ENCODE data around the gene SUN2. TPM values are rescaled to one million over a fixed set of nuclear protein-coding genes. Genes with fewer than 3 reads are reported as not detected.

Gene SUN2
- total and polyA plus RNA-seq, 10 of the 15 experiments (the other 5 are each of a cell fraction or from before 2014, with no cell fraction given) = 0.18 to 107 (median 35.9) TPM

DNA sequence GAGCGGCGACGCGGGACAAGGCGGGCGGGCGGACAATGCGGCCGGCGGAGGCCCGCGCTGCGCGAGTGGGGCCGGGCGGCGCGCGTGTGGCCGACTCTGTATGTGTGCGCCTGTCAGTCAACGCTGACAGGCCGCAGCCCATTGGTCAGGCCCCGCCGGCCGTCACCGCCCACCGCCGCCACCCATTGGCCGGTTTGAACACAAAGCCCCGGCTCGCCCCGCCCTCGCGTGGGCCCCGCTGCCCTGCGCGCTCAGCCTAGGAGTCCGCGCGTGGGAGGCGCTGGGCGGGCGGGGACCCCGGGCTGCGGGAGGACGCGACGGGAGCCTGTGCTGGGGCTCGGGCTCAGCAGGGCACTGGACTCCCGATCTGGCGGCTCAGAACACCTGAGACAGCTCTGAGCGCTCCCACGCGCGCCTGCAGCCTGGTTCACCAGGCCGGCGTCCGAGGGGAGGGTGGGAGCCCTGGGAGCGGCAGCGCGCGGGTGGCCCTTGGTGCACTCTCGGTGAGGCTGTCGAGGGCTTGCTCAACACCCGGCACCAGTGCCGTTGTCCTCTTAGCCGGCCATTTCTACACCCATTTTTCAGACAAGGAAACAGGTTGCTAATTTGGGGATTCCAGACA, at the start of gene SUN2 (continued):
- TF ChIP-seq HDAC6 (IDR thresholded peaks at IDR 0.05; ENCODE audit: unreplicated experiment) = no peak
- no peak for TF ChIP-seq ZNF274 (IDR thresholded peaks at IDR 0.05; ENCODE audit: insufficient read depth, insufficient read length)
- no peak for TF ChIP-seq IRF3 (IDR thresholded peaks at IDR 0.05)
- no peak for TF ChIP-seq BMI1 (IDR thresholded peaks at IDR 0.05; ENCODE audit: borderline replicate concordance)
- TF ChIP-seq FOXK2 (IDR thresholded peaks at IDR 0.05) = no peak
- TF ChIP-seq SRF (IDR thresholded peaks at IDR 0.05; ENCODE audit: low read depth in 2 of 2, low read length in 2 of 2) = no peak
- TF ChIP-seq MLLT1 (IDR thresholded peaks at IDR 0.05) = no peak
- TF ChIP-seq NR2F1 (conservative IDR thresholded peaks at IDR 0.05) = no peak
- TF ChIP-seq JUND (IDR thresholded peaks at IDR 0.05; ENCODE audit: low read depth, low read length) = no peak
- TF ChIP-seq, protein P1, sequence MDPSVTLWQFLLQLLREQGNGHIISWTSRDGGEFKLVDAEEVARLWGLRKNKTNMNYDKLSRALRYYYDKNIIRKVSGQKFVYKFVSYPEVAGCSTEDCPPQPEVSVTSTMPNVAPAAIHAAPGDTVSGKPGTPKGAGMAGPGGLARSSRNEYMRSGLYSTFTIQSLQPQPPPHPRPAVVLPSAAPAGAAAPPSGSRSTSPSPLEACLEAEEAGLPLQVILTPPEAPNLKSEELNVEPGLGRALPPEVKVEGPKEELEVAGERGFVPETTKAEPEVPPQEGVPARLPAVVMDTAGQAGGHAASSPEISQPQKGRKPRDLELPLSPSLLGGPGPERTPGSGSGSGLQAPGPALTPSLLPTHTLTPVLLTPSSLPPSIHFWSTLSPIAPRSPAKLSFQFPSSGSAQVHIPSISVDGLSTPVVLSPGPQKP (IDR thresholded peaks at IDR 0.05; ENCODE audit: low read depth, low read length) = no peak
- no peak for TF ChIP-seq KDM1A (IDR thresholded peaks at IDR 0.05; ENCODE audit: borderline replicate concordance)
- 0 out of 2 replicates have a peak, but pooled peaks have one; percentile 12 for TF ChIP-seq LARP7 (IDR thresholded peaks at IDR 0.05)
- TF ChIP-seq RAD51 (IDR thresholded peaks at IDR 0.05) = no peak
- peak in 1 of 2 experiments; percentile 90; a peak in 2 of 3 replicates for TF ChIP-seq EGR1 (IDR thresholded peaks at IDR 0.05; ENCODE audit: borderline replicate concordance in 1 of 2, low read depth in 2 of 2, low read length in 2 of 2)
- no peak for TF ChIP-seq TCF12 (IDR thresholded peaks at IDR 0.05; ENCODE audit: low read depth, low read length)
- TF ChIP-seq, protein P2, sequence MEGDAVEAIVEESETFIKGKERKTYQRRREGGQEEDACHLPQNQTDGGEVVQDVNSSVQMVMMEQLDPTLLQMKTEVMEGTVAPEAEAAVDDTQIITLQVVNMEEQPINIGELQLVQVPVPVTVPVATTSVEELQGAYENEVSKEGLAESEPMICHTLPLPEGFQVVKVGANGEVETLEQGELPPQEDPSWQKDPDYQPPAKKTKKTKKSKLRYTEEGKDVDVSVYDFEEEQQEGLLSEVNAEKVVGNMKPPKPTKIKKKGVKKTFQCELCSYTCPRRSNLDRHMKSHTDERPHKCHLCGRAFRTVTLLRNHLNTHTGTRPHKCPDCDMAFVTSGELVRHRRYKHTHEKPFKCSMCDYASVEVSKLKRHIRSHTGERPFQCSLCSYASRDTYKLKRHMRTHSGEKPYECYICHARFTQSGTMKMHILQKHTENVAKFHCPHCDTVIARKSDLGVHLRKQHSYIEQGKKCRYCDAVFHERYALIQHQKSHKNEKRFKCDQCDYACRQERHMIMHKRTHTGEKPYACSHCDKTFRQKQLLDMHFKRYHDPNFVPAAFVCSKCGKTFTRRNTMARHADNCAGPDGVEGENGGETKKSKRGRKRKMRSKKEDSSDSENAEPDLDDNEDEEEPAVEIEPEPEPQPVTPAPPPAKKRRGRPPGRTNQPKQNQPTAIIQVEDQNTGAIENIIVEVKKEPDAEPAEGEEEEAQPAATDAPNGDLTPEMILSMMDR (IDR thresholded peaks at IDR 0.05 in 2 of 3, conservative IDR thresholded peaks at IDR 0.05 in 1 of 3; ENCODE audit: control insufficient read depth in 2 of 3, extremely low read depth in 1 of 3, insufficient read depth in 1 of 3, low read depth in 3 of 3, low read length in 3 of 3) = no peak
- TF ChIP-seq NFYA (IDR thresholded peaks at IDR 0.05; ENCODE audit: borderline replicate concordance, low read depth, low read length) = no peak
- no peak for TF ChIP-seq ZZZ3 (IDR thresholded peaks at IDR 0.05; ENCODE audit: control insufficient read depth, insufficient read length, low read depth)
- no peak for TF ChIP-seq SIX5 (IDR thresholded peaks at IDR 0.05; ENCODE audit: low read depth, low read length, severe bottlenecking)
- 0 out of 4 replicates have a peak, but pooled peaks of 1 of the 2 experiments have one; percentile 3 for TF ChIP-seq CEBPB (IDR thresholded peaks at IDR 0.05; ENCODE audit: borderline replicate concordance in 1 of 2, low read depth in 2 of 2, low read length in 2 of 2)
- TF ChIP-seq YY1 (IDR thresholded peaks at IDR 0.05; ENCODE audit: low read depth, low read length) = 0 out of 2 replicates have a peak, but pooled peaks have one; percentile 39
- no peak for TF ChIP-seq ATF3 (IDR thresholded peaks at IDR 0.05; ENCODE audit: borderline replicate concordance, extremely low read depth, low read depth, low read length)
- no peak for TF ChIP-seq SPI1 (IDR thresholded peaks at IDR 0.05; ENCODE audit: borderline replicate concordance, insufficient read depth, low read depth, low read length)
- TF ChIP-seq IKZF1 (conservative IDR thresholded peaks at IDR 0.05) = peak; percentile 46; the same call in 1 of the 2 replicates

Data from GM12878 (cell line).